Fibroblast of lung (primary cell): ENCODE results near the gene TTLL6. TPM values are rescaled to one million over a fixed set of nuclear protein-coding genes. Genes with fewer than 3 reads are reported as not detected.

Experiments used
- DNase-seq, 2 donors: peaks; one replicate each; pipeline versions ENCODE4 v3.0.0 to v3.0.0-alpha.2; 2010; ENCODE audit warnings: low read depth in 2 of 2
- H2AFZ ChIP-seq: 2 replicates; pipeline ENCODE4 v1.5.1; 2012; ENCODE audit warnings: low read length, control low read depth, inconsistent platforms
- H3K27ac ChIP-seq: 2 replicates; pipeline ENCODE4 v1.5.1; 2011; ENCODE audit warnings: low read length, control low read depth; ENCODE audit not compliant: insufficient read depth
- H3K27me3 ChIP-seq: 2 replicates; pipeline ENCODE4 v1.5.1; 2011; ENCODE audit warnings: mild to moderate bottlenecking, low read length; ENCODE audit not compliant: control insufficient read depth, insufficient read depth
- H3K36me3 ChIP-seq: 2 replicates; pipeline ENCODE4 v1.5.1; 2011; ENCODE audit warnings: low read length; ENCODE audit not compliant: control insufficient read depth, insufficient read depth
- H3K4me1 ChIP-seq: 2 replicates; pipeline ENCODE4 v1.5.1; 2011; ENCODE audit warnings: low read length; ENCODE audit not compliant: control insufficient read depth, insufficient read depth; ENCODE audit errors: extremely low read depth
- H3K4me2 ChIP-seq: 2 replicates; pipeline ENCODE4 v1.5.1; 2011; ENCODE audit warnings: low read length, control low read depth; ENCODE audit not compliant: insufficient read depth; ENCODE audit errors: extremely low read depth
- H3K4me3 ChIP-seq, 4 experiments: fragments of 200-600 bp in 1 of 4; sonication (generic) in 1 of 4; replicated peaks in 1 of 4; 2 replicates each; pipeline ENCODE4 v1.5.1; 2011 to 2016; ENCODE audit warnings: low read length in 4 of 4, low read depth in 3 of 4, mild to moderate bottlenecking in 3 of 4, control low read depth in 2 of 4, inconsistent platforms in 1 of 4, mixed read lengths in 1 of 4; ENCODE audit not compliant: insufficient read depth in 1 of 4; ENCODE audit errors: control extremely low read depth in 1 of 4
- H3K79me2 ChIP-seq: 2 replicates; pipeline ENCODE4 v1.5.1; 2012; ENCODE audit warnings: mild to moderate bottlenecking, low read length, inconsistent platforms; ENCODE audit not compliant: control insufficient read depth, insufficient read depth
- H3K9ac ChIP-seq: 2 replicates; pipeline ENCODE4 v1.5.1; 2011; ENCODE audit warnings: mild to moderate bottlenecking, low read length, control low read depth; ENCODE audit not compliant: insufficient read depth
- H3K9me3 ChIP-seq: 2 replicates; pipeline ENCODE4 v1.5.1; 2012; ENCODE audit warnings: low read depth, low read length; ENCODE audit not compliant: control insufficient read depth, insufficient read depth
- H4K20me1 ChIP-seq: 2 replicates; pipeline ENCODE4 v1.5.1; 2011; ENCODE audit warnings: low read length; ENCODE audit not compliant: control insufficient read depth, insufficient read depth; ENCODE audit errors: extremely low read depth
- EZH2 ChIP-seq: IDR thresholded peaks from 2 replicates; pipeline ENCODE4 v1.5.1; 2012; ENCODE audit warnings: low read length, control low read depth, mild to moderate bottlenecking; ENCODE audit errors: missing control alignments
- polyA plus RNA-seq, 2 donors: library from polyadenylated mRNA; depleted of rRNA in 1 of 2; stranded (reverse) in 1 of 2; unstranded in 1 of 2; fragments of >200 nt; gene quantifications; 2 replicates each; pipeline ENCODE4 v1.2.1, GENCODE V29; 2011 to 2012; ENCODE audit warnings: missing spikeins in 1 of 2
- total RNA-seq: library from RNA; depleted of rRNA; stranded (reverse); fragments of >200 nt; gene quantifications from 2 replicates; pipeline ENCODE4 v1.2.1, GENCODE V29; 2014
- TF ChIP-seq, protein P1 (sequence below), 2 donors: IDR thresholded peaks in 1 of 2; conservative IDR thresholded peaks in 1 of 2; 1 replicate in 1 of 2; 2 replicates in 1 of 2; pipeline ENCODE4 v1.5.1; 2011 to 2012; ENCODE audit warnings: low read length in 2 of 2, control low read depth in 1 of 2, inconsistent platforms in 1 of 2, low read depth in 1 of 2, mild to moderate bottlenecking in 1 of 2

TTLL6 gene
- total and polyA plus RNA-seq, 2 donors (not counting 1 experiment from before 2014, with no cell fraction given), result 0.17 TPM; not detected in 1

- Histone ChIP-seq H3K4me2 (no peak overlapping the region), H3K27ac (no peak overlapping the region), H3K27me3 (peaks cover 15% of the 10 kb centered on the region), H3K9me3 (no peaks in the 10 kb centered on the region), H3K4me3 (no peak overlapping the region), H3K79me2 (no peaks in the 10 kb centered on the region), H3K36me3 (no peaks in the 10 kb centered on the region), H4K20me1 (no peaks in the 10 kb centered on the region), H2AFZ (no peak overlapping the region), H3K4me1 (no peaks in the 10 kb centered on the region), H3K9ac (no peak overlapping the region)
- TF ChIP-seq, protein P1, sequence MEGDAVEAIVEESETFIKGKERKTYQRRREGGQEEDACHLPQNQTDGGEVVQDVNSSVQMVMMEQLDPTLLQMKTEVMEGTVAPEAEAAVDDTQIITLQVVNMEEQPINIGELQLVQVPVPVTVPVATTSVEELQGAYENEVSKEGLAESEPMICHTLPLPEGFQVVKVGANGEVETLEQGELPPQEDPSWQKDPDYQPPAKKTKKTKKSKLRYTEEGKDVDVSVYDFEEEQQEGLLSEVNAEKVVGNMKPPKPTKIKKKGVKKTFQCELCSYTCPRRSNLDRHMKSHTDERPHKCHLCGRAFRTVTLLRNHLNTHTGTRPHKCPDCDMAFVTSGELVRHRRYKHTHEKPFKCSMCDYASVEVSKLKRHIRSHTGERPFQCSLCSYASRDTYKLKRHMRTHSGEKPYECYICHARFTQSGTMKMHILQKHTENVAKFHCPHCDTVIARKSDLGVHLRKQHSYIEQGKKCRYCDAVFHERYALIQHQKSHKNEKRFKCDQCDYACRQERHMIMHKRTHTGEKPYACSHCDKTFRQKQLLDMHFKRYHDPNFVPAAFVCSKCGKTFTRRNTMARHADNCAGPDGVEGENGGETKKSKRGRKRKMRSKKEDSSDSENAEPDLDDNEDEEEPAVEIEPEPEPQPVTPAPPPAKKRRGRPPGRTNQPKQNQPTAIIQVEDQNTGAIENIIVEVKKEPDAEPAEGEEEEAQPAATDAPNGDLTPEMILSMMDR (conservative IDR thresholded peaks at IDR 0.05 in 1 of 2, IDR thresholded peaks at IDR 0.05 in 1 of 2; ENCODE audit: low read depth in 1 of 2, low read length in 2 of 2), result no peak
- TF ChIP-seq EZH2, result no peak
- no peak for DNase-seq
Measured at GRCh38 chr17:48818361-48818841, 1.4 kb upstream of the TTLL6 start.

DNA sequence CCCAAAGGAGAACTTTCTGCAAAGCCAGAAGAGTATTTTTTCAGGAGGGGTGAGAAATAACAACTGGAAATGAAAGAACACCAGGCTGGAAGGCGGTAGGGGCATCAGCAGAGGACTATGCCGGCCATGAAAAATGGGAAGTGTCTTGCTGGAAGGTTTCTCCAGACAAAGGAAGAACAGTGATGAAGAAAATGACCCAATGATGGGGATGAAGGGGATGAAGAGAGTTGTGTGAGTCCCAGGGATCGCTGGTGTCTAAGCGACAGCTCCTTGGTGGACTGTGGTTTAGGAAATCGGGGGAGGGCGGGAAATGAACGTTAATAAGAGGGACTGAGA is 623 bp downstream of the TTLL6 start:
- Histone ChIP-seq H3K79me2 (no peaks in the 10 kb centered on the region), H3K9ac (no peak overlapping the region), H3K4me3 (peak overlapping the region in 2 of 4 experiments; percentile 25 to 46), H3K9me3 (no peaks in the 10 kb centered on the region), H3K27me3 (peaks cover 20% of the 10 kb centered on the region), H4K20me1 (no peaks in the 10 kb centered on the region), H3K4me2 (peak overlapping the region; percentile 62), H3K4me1 (no peaks in the 10 kb centered on the region), H3K36me3 (no peaks in the 10 kb centered on the region), H3K27ac (no peak overlapping the region), H2AFZ (no peak overlapping the region)
- no peak for TF ChIP-seq EZH2
- TF ChIP-seq, protein P1 (conservative IDR thresholded peaks at IDR 0.05 in 1 of 2, IDR thresholded peaks at IDR 0.05 in 1 of 2; ENCODE audit: low read depth in 1 of 2, low read length in 2 of 2), result no peak
- no peak for DNase-seq

DNA sequence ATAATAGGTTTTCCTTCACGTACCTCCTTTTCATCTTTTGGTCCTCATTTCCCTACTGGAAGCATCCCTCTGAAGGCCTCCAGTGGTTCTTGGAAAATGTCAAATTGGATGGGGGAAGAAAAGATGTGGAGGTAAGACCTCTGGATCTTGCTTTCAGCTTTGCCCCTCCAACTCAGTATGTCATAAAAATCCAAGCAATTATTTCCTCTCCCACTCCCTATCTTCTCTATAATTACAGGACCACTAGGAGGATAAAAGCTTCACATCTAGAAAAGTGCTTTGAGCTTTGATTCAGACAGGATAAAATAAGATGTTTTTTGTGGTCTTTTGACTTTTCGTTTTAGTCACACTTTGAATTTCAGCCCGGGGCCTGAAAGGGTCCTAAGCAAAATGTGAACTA is 1.7 kb downstream of the TTLL6 start:
- H3K27ac ChIP-seq, result no peak overlapping the region
- no peaks in the 10 kb centered on the region for H3K9me3 ChIP-seq
- H3K9ac ChIP-seq, result no peak overlapping the region
- no peak overlapping the region for H2AFZ ChIP-seq
- H3K4me3 ChIP-seq, result no peak overlapping the region
- TF ChIP-seq EZH2, result no peak
- TF ChIP-seq, protein P1 (conservative IDR thresholded peaks at IDR 0.05 in 1 of 2, IDR thresholded peaks at IDR 0.05 in 1 of 2; ENCODE audit: low read depth in 1 of 2, low read length in 2 of 2), result no peak
- no peak overlapping the region for H3K4me2 ChIP-seq
- no peaks in the 10 kb centered on the region for H3K4me1 ChIP-seq
- no peaks in the 10 kb centered on the region for H4K20me1 ChIP-seq
- no peaks in the 10 kb centered on the region for H3K79me2 ChIP-seq
- no peaks in the 10 kb centered on the region for H3K36me3 ChIP-seq
- H3K27me3 ChIP-seq, result peaks cover 20% of the 10 kb centered on the region
- no peak for DNase-seq
